Cardiac septum (tissue), 1 donor: Measurements from ENCODE around the gene FAM170B. TPM values are rescaled to one million over a fixed set of nuclear protein-coding genes. Genes with fewer than 3 reads are reported as not detected.

Source experiments
- DNase-seq: peaks from one replicate; pipeline ENCODE4 v3.0.0-alpha.2; 2020; ENCODE audit warnings: low spot score
- intact Hi-C: fragments of 100-400 bp; cut with DNase I; formaldehyde crosslinking; loops from one replicate; pipeline ENCODE4 v1.14.0; 2022
- total RNA-seq: library from RNA; stranded (reverse); fragmentation: NEBNext Ultra II Directional; extraction: Animal tissue kit (Norgen Biotek cat#: 25700); gene quantifications from one replicate; pipeline ENCODE4 v1.2.1, GENCODE V29; 2021
- donor health status: DM: no; HTN: no; CAD: no.

FAM170B gene
- total RNA-seq, 1 donor from 2014 or later, result not detected

DNA sequence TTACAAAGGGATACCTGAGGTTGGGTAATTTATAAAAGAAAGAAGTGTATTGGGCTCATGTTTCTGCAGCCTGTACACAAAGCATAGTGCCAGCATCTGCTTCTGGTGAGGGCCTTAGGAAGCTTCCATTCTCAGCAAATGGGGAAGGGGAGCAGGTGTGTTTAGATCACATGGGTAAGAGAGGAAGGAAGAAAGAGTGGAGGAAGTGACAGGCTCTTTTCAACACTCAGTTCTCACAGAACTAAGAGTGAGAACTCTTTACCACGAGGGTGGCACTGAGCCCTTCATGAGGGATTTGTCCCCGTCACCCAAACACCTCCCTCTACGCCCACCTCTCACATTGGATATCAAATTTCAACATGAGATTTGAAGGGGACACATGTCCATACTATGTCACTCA, 506 bp upstream of the FAM170B start:
- DNase-seq, result no peak

DNA sequence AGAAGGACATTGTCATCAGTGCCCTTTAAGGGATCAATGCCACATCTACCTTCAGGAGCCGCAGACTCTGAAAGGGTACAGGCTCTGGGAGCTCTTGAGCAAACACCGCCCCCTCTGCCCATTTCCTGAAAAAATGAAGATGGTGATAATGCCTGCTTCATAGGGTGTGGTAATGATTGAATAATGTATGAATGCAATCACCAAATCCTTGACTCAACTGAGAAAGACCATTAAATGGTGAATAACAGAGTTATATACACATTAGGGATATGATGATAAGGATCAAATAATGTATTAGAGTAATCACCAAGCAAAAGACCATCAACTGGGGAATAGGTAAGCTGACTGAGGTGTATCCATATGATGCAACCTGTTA, 1.5 kb downstream of the FAM170B start:
- intact Hi-C loops, result no loop called here
- no peak for DNase-seq

More for the DNA sequence above, 506 bp upstream of the FAM170B start:
- intact Hi-C loops, result no loop called here

DNA sequence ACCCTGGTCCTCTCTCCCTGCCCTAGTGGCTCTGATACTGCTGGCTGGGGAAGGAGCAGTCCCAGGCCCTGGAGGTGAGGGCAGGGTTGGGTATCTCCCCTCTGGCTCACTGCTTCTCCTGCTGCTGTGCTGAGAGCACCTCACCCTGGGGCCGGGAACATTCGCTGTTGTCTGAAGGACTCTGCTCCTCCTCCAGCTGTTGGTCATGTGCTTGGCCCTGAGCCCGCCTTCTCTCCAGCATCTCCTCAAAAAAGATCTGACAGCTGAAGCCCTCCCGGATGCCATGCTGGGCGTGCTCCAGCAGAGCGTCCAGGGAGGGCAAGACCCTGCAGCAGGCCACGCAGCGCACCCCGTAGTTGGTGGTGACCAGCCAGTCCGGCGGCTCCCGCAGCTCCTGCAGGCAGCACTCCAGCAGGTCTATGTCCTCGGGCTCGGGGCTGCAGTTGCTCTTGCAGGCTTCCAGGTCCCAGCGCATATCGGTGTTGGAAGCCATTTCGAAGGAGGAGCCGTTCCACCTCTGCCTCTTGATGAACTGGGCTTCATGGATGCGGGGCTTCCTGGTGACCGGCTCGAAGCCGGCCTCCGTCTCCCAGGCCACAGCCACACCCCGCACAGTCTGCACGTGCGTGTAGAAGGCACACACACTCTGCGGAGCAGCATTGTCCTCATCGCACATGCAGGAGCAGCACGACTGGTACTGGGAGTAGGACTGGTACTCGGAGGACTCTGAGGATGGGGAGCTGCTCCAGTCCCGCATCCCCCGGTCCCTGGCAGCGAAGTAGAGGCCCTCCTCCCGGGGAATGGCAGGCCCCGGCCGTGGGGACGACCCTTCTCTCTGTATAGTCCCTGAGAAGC, 2.1 kb downstream of the FAM170B start:
- DNase-seq, result no peak
- intact Hi-C loops, result no loop called here

DNA sequence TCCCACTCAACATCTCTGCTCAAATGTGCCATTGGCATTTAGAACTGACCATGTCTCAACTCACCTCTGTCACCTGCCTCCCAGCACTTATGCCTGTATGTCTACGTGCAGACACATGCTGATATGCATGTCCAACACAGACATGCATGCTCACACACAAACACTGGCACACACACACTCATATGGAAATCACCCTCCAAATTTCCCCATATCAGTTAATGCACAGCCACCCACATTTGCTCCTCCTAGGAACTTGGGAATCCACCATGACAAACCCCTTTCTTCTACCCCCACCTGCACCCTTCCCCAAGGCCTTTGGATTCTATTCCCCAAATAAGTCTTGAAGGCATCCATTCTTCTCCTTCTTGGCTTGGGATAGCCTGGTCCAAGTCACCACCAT, 4.4 kb downstream of the FAM170B start:
- DNase-seq, result no peak
- intact Hi-C loops, result no loop called here

DNA sequence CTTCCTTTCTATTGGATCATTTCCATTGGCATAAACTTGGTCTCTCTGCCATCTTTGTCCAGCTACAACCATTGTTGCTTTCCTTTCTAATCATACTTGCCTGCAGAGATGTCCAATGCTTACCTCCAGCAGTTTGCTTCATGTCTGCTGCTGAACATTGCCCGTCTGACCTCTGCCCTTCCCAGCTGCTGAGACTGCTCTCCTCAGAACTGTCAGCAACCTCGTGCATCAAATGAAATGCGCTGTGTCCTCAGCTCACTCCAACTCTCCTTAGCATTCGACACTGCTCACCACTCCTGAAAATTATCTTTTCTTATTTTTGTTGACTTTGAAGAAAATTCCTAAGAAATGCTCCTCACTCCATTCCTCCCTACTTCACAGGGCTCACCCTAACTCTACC, 5.0 kb downstream of the FAM170B start:
- DNase-seq, result no peak

DNA sequence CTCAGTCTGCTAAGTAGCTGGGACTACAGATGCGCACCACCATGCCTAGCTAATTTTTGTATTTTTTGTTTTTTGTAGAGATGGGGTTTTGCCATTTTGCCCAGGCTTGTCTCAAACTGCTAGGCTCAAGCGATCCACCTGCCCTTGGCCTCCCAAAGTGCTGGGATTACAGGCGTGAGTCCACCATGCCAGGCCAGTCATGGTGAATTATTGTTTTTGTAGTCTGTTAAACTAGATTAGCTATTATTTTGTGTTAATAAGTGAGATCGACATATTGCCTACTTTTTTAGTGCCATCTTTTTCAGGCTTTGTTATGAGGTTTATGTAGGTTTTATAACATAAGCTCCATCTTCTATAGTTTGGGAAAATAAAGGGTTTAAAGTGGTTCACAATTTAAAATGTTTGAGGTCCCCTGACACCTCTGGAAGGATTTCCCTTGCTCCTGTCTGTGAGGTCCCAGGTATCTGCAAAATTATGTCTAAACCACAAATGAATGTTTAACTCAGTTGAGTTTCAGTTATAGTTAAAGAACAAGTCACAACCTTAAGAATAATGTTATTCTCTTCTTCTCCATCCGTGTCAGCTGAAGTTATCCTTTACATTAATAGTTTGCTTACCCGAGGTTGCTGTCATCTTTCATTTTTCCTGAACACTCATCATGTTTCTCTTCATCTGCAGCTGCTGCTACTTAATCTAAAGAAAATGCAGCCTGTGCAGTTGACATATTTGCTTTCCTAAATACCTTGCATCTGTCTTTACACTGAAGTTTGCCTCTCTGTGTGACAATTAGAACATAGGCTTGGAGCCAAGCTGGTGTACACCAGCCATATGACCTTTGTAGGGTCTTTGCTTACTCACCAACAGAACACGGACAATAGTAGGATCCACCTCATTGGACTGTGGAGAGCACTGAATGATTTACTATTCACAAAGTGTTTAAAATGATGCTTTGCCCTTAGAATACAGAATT, 9.6 kb downstream of the FAM170B start:
- intact Hi-C loops, result no loop called here
- DNase-seq, result no peak

More for the DNA sequence above, 5.0 kb downstream of the FAM170B start:
- intact Hi-C loops, result no loop called here

DNA sequence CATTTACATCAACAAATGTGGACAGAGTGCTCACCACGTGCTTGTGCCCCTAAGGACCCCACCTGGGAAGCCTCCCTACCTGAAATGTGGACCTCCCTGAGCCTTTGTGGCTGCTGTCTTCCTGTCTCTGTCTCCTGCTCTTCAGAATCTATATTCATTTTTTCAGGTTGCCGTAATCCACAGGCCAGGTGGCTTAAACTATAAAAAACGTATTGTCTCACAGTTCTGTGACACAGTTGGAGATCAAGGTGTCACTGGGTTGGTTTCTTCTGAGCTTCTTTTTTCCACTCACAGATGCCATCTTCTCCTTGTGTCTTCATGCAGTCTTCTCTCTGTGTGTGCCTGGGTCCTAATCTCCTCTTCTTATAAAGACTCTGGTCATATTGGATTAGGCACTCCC, 12.9 kb downstream of the FAM170B start:
- DNase-seq, result no peak
- intact Hi-C loops, result no loop called here

DNA sequence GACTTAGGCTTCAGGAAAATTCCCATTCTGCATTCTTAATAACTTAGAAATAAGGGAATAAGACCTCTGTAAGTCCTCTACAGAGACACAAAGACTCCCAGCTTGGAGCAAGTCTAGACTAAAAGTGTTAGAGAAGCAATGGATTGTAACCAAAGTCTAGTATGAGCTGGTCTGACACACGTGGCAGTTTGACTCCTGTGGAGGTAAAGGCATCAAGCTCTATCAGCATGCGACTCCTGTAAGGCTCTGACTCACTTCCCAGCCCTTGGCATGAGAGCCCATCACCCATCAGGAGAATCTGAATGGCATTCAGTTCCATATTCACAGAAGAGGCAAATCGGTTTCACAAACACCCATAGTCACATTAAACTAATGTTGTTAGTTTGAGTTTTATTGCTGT, 14.1 kb downstream of the FAM170B start:
- DNase-seq, result no peak
- intact Hi-C loops, result no loop called here

DNA sequence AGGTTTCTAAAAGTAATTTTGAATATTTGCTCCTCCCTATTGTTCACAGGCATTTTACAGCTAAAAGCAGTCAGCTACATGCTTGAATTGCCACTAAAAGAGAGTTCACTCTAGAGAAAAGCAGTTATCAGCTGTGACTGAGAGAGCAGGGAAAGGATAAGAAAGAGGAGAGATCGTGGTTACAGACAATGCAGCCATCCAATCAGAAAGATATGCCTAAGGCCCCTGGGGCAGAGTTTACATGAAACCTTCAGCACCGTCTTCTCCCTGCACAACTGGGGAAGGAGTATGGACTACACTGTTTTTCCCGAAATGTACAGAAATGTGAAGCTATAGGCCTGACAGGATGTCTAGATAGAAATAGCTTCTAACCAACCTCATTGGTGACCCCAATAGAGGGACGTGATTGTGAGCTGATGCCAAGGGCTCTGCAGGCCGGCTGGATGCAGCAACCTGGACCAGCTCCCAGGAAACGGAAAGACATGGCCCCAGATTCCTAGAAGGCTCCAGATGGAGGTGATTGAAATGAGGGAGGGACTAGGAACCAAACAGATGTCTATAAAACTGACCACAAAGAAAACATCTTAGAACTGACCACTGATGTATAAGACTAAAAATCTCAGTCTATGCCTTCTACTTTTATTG, 15.3 kb downstream of the FAM170B start:
- no peak for DNase-seq
- intact Hi-C loops, result no loop called here

DNA sequence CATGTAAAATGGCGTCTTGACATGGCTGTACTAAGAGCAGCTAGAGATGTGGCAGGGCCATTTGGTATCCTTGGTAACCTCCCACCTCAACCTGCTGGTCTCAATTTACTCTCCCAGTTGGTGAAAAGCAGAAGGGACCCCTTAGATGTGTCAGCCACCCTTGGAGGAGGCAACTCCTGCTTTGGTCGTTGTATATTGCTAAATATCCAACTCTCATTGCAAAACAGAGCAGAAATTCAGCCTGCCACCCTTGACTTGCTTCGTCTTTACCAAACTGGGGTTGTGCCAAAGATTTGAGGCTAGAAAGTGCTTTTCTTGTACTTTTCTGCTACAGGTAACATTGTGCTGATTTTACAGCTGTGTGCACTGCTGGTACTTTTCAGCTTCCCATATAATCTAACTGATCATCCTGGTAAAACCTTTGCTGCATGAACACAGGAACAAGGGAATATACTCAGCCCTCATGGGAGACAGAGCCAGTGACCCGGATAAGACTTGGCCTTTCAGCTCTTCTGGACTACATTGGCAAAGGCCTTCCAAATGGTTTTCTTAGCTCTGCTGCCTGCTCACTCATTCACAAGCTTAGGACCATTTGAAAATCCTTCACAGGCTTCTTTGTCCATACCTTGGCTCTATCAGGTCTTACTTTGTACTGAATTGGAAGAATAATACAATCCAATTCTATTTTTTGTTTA, 16.3 kb downstream of the FAM170B start:
- intact Hi-C loops, result no loop called here
- DNase-seq, result no peak

DNA sequence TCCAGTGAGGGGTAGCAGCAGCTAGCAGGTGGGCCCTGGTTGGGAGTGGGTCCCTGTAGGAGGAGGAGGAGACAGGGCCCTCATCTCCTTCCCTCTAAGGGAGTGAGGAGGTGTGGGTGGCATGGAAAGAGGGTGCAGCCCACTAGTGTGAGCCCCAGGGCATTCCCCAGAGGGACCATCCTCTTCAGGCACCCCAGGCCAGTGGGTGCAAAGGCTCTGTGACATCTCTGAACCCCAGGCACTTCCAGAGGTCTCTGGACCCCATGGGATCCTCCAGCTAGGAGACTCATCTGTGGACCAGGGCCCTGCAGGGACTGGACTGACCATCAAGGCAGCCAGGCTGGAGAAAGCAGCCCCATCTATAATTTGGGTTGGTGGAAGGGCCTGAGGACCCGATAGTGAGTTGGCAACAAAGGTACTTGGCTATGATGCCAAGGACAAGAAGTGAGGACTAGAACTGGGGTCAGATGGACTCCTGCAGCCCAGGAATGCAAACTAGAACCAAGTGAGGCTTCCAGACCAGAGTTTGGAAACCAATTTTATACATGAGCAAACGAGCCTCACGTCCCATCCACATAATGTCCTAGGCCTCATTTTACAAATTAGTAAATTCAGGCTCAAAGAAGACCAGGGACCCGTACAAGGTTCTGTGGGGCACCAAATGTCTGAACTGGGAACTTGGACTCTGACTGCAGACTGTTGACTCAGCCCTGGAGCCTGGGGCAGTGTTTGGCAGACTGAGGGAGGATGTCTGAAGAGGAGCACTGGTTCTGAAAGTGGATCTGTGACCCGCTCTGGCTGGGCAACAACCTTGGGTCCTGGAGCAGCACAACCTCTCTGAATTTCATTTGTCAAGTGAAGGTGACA, 17.1 kb downstream of the FAM170B start:
- DNase-seq, result no peak
- intact Hi-C loops, result no loop called here

DNA sequence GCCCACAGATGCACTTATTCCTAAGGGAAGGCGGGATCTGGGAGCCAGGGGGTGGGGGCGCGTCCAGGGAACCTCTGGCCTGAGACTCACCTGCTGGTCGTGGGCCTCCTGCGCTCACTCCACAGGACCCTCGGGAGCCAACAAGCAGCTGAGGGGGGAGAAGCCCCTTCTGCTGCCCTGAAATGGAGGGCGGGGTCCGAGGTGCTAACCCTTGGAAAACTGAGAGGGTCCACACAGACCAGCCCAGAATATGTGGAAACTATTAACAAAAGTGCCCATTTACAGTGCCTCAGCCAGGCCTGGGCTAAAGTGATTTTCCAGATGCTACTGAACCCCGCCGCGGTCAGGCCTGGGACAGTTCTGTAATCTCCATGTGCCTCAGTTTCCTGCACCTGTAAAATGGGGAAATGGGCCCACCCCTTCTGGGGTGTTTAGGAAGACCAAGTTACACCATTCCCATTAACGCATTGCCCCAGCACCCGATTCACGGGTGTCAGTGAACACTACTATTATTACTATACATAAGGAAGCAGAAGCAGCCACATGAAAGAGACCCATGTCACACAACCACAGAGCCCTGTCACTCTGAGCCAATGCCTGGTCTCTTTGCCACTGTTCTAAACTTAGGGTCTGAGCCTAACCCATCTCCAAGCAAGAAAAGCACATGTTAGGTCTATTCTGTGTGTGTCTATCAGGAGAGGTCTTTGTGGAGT, 17.9 kb downstream of the FAM170B start:
- no peak for DNase-seq
- intact Hi-C loops, result loop anchor here (2.0 kb wide), 1 partner anchor 61 kb away; no protein-coding TSS in a partner anchor

DNA sequence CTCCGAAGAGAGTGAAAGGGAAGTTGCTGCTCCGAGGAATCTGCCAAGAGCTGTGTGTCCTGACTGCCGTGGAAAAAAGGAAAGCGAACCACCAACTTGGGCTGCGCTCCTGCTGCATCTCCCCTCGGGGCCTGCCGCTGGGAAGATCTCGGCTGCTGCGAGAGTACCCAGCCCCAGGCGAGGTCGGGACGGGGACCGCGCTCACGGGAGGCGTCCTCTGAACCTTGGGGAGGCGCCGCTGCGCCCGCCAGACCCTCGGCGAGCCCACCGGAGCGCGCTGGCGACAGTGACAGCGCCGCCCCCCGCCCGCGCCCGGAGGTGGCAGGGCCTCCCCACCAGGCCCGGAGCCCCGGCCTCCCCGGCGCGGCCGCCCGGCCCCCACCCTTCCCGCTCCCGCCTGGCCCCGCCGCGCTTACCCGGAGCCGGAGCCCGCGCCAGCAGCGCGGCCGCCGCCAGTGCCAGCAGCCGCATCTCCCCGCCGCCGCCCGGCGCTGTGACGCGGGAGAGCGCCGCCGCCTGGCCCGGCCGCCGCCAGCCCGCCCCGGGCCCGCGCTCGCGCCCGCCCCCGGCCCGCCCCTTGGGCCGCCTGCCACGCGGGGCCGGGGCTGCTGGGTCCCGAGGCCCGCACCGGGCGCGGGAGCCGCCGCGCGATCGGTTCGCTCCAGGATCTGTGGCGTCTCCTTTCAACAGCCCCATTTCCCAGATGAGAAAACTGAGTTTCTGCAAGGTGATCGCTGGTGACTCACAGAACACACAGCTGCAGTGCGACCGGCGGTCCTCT, 18.6 kb downstream of the FAM170B start, which contains the start of gene VSTM4:
Gene VSTM4 (minus strand): TSS at position 508 of the 781 bp plus-strand sequence. CDS start 37 bp downstream, at position 471.
- no peak for DNase-seq
- intact Hi-C loops, result loop anchor here (2.0 kb wide), 1 partner anchor 60 kb away; no protein-coding TSS in a partner anchor

DNA sequence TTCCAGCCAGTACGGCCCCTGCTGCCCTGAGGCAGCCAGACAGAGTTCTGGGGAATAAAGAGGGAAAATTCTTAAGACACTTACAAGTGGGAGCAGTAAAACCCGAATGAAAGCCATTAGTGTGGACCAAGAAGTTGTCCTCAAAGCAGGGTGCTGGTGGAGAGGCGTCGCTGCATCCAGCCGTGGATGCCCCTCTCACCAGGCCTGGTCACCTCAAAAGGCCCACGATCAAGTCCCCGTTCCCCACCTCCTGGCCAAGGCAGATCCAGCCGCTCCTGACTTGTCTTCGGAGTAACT, 19.2 kb downstream of the FAM170B start:
- no peak for DNase-seq
- intact Hi-C loops, result loop anchor here (2.0 to 5.0 kb wide), 2 partner anchors 60 to 107 kb away; no protein-coding TSS in a partner anchor

DNA sequence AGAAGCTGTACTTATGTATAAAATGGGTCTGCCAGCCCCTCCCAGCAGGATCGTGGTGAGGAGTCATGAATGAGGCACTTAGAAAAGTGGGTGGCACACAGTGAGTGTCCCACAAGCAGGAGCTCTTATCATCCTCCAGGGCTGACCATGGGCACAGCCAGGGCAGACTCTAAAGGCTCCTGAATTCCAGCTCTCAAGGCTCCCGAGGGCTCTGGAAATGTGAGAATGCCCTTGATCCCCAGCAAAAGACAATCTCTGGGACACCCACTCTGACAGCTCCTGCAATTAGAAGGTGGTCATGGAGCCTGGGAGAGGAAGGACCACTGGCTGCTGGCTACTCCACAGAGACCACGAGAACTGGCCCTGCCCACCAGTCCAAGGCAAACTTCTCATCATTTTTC, 20.1 kb downstream of the FAM170B start:
- DNase-seq, result no peak
- intact Hi-C loops, result loop anchor here (2.0 to 5.0 kb wide), 3 partner anchors 31 to 106 kb away; no protein-coding TSS in a partner anchor

DNA sequence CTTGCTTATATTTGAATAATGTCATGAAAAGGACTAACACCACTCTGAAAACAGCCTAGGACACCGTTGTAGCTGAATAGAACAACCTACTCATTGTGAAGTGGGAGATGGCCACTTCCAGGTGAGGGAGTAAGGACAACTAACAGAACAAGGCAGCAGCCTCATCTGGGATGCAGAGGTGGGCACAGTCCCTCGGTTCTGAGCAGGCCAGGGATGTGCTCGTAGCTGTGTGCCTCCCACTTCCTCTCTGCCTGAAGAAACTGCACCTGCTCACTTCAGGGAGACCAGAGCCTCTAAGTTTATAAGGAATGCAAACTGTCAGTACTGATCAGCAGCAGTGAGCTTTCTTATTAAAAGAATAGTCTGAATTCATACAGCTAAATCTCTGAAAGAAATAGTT, 21.0 kb downstream of the FAM170B start:
- no peak for DNase-seq
- intact Hi-C loops, result loop anchor here (2.0 to 5.0 kb wide), 2 partner anchors 30 to 106 kb away; no protein-coding TSS in a partner anchor

DNA sequence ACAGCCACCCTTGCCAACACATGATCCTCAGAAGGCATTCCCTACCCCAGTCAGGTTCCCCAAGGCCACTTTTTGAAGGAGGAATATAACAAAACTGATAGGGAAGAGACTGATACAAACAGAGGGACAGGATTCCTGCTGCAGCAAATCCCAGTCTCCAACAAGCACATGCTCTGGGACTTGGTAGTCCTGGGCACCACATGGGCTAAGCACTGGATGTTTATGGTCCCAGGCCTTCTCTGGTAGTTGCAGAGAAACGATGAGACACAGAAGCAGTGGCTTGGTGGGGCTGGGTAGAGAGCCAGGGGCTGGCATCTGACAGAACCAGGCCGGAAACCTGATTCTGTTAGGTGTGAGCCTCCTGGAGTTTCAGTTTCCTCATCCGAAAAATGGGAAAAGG, 21.7 kb downstream of the FAM170B start:
- no peak for DNase-seq
- intact Hi-C loops, result loop anchor here (2.0 to 5.0 kb wide), 2 partner anchors 29 to 105 kb away; no protein-coding TSS in a partner anchor
